K562 (cell line): Measurements from ENCODE around the gene TRANK1. TPM values are rescaled to one million over a fixed set of nuclear protein-coding genes. Genes with fewer than 3 reads are reported as not detected.

Experiments
- ATAC-seq: fragments of 200-7000 bp; cut with Tn5 transposase; 3 replicates; pipeline ENCODE4 v1.9.1; 2020; ENCODE audit warnings: moderate library complexity
- BruUV-seq: library from RNA; stranded (reverse); fragments of 400-500 nt; replicated peaks from 2 replicates; lab custom pipeline; 2021; lab: Mats Ljungman, UMichigan
- CTCF ChIA-PET: fragments of 300-600 bp; formaldehyde crosslinking; extraction: SDS; loops from one replicate; lab custom pipeline; 2021; ENCODE audit warnings: low intra/inter-chr PET ratio; lab: Yijun Ruan, JAX
- POLR2A ChIA-PET: fragments of 300-600, 350-650 bp; sonication (Branson Sonifier 250); formaldehyde crosslinking; extraction: SDS; loops from one replicate; lab custom pipeline; 2021; ENCODE audit warnings: antibody characterized with exemption, inconsistent platforms; lab: Yijun Ruan, JAX
- DNase-seq, 4 experiments: peaks; one replicate each; pipeline versions ENCODE4 v3.0.0 to v3.0.0-alpha.2; 2011 to 2018; ENCODE audit warnings: low spot score in 3 of 4, mixed read lengths in 3 of 4; ENCODE audit errors: extremely low read depth in 1 of 4
- FAIRE-seq: peaks from 2 replicates; lab custom pipeline; 2011; peaks lifted over from hg19 to GRCh38; lab: Jason Lieb, UNC
- H2AFZ ChIP-seq: 2 replicates; pipeline ENCODE4 v1.6.0; 2011; ENCODE audit warnings: low read depth, low read length, control low read depth, inconsistent platforms
- H3K27ac ChIP-seq: fragments of 200-600 bp; 3 replicates; pipeline ENCODE4 v1.8.0; 2011; ENCODE audit warnings: low read depth, mild to moderate bottlenecking, control low read depth, inconsistent platforms, low read length, moderate library complexity, mixed read lengths; ENCODE audit errors: extremely low read depth
- H3K27me3 ChIP-seq, 2 experiments: fragments of 300-600 bp in 1 of 2; 2 replicates in 1 of 2; 3 replicates in 1 of 2; pipeline versions ENCODE4 v1.6.0 to v1.8.0; 2011; ENCODE audit warnings: inconsistent platforms in 2 of 2, low read length in 2 of 2, mild to moderate bottlenecking in 1 of 2, mixed read lengths in 1 of 2, moderate library complexity in 1 of 2; ENCODE audit not compliant: control insufficient read depth in 2 of 2, insufficient read depth in 2 of 2
- H3K36me3 ChIP-seq: fragments of 300-600 bp; 3 replicates; pipeline ENCODE4 v1.8.0; 2011; ENCODE audit warnings: mild to moderate bottlenecking, low read length, inconsistent platforms; ENCODE audit not compliant: control insufficient read depth, insufficient read depth
- H3K4me1 ChIP-seq, 2 experiments: fragments of 200-600 bp in 1 of 2; replicated peaks in 1 of 2; 2 replicates in 1 of 2; 3 replicates in 1 of 2; pipeline versions ENCODE4 v1.5.1 to v1.8.0; 2011; ENCODE audit warnings: inconsistent platforms in 2 of 2, low read length in 2 of 2, mild to moderate bottlenecking in 1 of 2, mixed read lengths in 1 of 2, moderate library complexity in 1 of 2; ENCODE audit not compliant: control insufficient read depth in 2 of 2, insufficient read depth in 2 of 2
- H3K4me2 ChIP-seq: 2 replicates; pipeline ENCODE4 v1.6.1; 2011; ENCODE audit warnings: low read length, control low read depth, inconsistent platforms, mixed read lengths; ENCODE audit not compliant: insufficient read depth
- H3K4me3 ChIP-seq: fragments of 200-600 bp; sonication (generic), shearing (Covaris generic); 2 replicates; pipeline ENCODE4 v1.5.1; 2016; ENCODE audit warnings: control low read depth, inconsistent platforms
- H3K79me2 ChIP-seq: fragments of 200-600 bp; 3 replicates; pipeline ENCODE4 v1.8.0; 2011; ENCODE audit warnings: low read length, inconsistent platforms; ENCODE audit not compliant: control insufficient read depth, insufficient read depth
- H3K9ac ChIP-seq, 2 experiments: 2 replicates each; pipeline versions ENCODE4 v1.6.0 to v1.6.1; 2011; ENCODE audit warnings: low read depth in 2 of 2, low read length in 2 of 2, control low read depth in 1 of 2, inconsistent platforms in 1 of 2, mild to moderate bottlenecking in 1 of 2, mixed read lengths in 1 of 2; ENCODE audit not compliant: insufficient read depth in 1 of 2
- H3K9me1 ChIP-seq: one replicate; pipeline ENCODE4 v1.6.0; 2011; ENCODE audit warnings: inconsistent platforms, mild to moderate bottlenecking, low read length, moderate library complexity; ENCODE audit not compliant: control insufficient read depth, insufficient read depth
- H3K9me3 ChIP-seq: replicated peaks from 2 replicates; pipeline ENCODE4 v1.5.1; 2011; ENCODE audit warnings: low read depth, low read length, inconsistent platforms; ENCODE audit not compliant: control insufficient read depth, insufficient read depth
- H4K20me1 ChIP-seq: replicated peaks from 2 replicates; pipeline ENCODE4 v1.6.1; 2011; ENCODE audit warnings: low read length, inconsistent platforms, mixed read lengths; ENCODE audit not compliant: control insufficient read depth, insufficient read depth
- CHCHD3 ChIP-seq: fragments of 250-450 bp; sonication (Bioruptor Pico); IDR thresholded peaks from 2 replicates; pipeline ENCODE4 v2.1.2; 2022; ENCODE audit warnings: mild to moderate bottlenecking
- EP300 ChIP-seq: IDR thresholded peaks from 2 replicates; pipeline ENCODE4 v1.6.1; 2012; ENCODE audit warnings: low read length, improper control_type of control experiment
- HDAC3 ChIP-seq: fragments of 450-650 bp; IDR thresholded peaks from 2 replicates; pipeline ENCODE4 v1.6.1; 2018; ENCODE audit warnings: borderline replicate concordance, mild to moderate bottlenecking, moderate library complexity; ENCODE audit not compliant: partially characterized antibody
- HEY1 ChIP-seq: fragments of 250-450 bp; sonication (Bioruptor Pico); IDR thresholded peaks from 2 replicates; pipeline ENCODE4 v1.5.0; 2020; ENCODE audit warnings: mild to moderate bottlenecking, moderate library complexity, borderline replicate concordance
- MAFF ChIP-seq: IDR thresholded peaks from 2 replicates; pipeline ENCODE4 v1.6.1; 2012; ENCODE audit warnings: low read length, improper control_type of control experiment
- MTA2 ChIP-seq: fragments of 450-650 bp; IDR thresholded peaks from 2 replicates; pipeline ENCODE4 v1.6.1; 2016; ENCODE audit warnings: low read depth
- NCOA6 ChIP-seq: fragments of 450-650 bp; IDR thresholded peaks from 2 replicates; pipeline ENCODE4 v1.6.1; 2017; ENCODE audit warnings: mild to moderate bottlenecking
- SRSF3 ChIP-seq: fragments of 200-400 bp; formaldehyde crosslinking; IDR thresholded peaks from 2 replicates; pipeline ENCODE4 v1.6.1; 2016; ENCODE audit warnings: mild to moderate bottlenecking, low read length, moderate library complexity; ENCODE audit not compliant: insufficient read depth
- TAF7 ChIP-seq: fragments of 450-650 bp; IDR thresholded peaks from 2 replicates; pipeline ENCODE4 v1.6.1; 2016; ENCODE audit warnings: missing genetic modification characterization, missing compliant biosample characterization
- THRA ChIP-seq: fragments of 450-650 bp; IDR thresholded peaks from 2 replicates; pipeline ENCODE4 v1.6.1; 2017; ENCODE audit warnings: mild to moderate bottlenecking, moderate library complexity
- ZBED1 ChIP-seq: IDR thresholded peaks from 2 replicates; pipeline ENCODE4 v1.6.1; 2014
- ZNF280B ChIP-seq: fragments of 250-450 bp; sonication (Bioruptor Pico); IDR thresholded peaks from 2 replicates; pipeline ENCODE4 v1.5.1; 2021; ENCODE audit warnings: mild to moderate bottlenecking
- ZNF76 ChIP-seq: fragments of 250-450 bp; sonication (Bioruptor Pico); IDR thresholded peaks from 2 replicates; pipeline ENCODE4 v1.4.0; 2020; ENCODE audit warnings: mild to moderate bottlenecking, moderate library complexity, borderline replicate concordance
- WGBS: fragments of 100-300 bp; shearing (Covaris generic); methylation state at CpG from one replicate; pipeline ENCODE4 v1.1.6; 2016; ENCODE audit warnings: low coverage, mixed read lengths; ENCODE audit not compliant: insufficient coverage; ENCODE audit errors: missing lambda C conversion rate; 5-methylcytosine and 5-hydroxymethylcytosine counted together
- in situ Hi-C: fragments of 300-500 bp; cut with MboI; formaldehyde crosslinking; loops from 4 replicates; pipeline ENCODE4 v1.15.0; 2018; ENCODE audit warnings: inconsistent platforms, mixed read lengths
- intact Hi-C: fragments of 100-400 bp; cut with micrococcal nuclease; formaldehyde crosslinking; loops from 2 replicates; pipeline ENCODE4 v1.14.2; 2022
- polyA plus RNA-seq, 8 experiments: library from polyadenylated mRNA; depleted of rRNA in 4 of 8; stranded (reverse) in 5 of 8; unstranded in 3 of 8; fragments of >200 nt; fragmentation: Nextera tagmentation in 2 of 8; fragmentation: Illumina TruSeq in 1 of 8; extraction: Ambion mirVana in 2 of 8; extraction: Trizol in 1 of 8; gene quantifications; 2 replicates each; pipeline versions ENCODE4 v1.2.1 to v1.2.3, GENCODE V29; 2011 to 2014; ENCODE audit warnings: inconsistent platforms in 1 of 8, missing spikeins in 1 of 8
- total RNA-seq, 7 experiments: library from RNA; depleted of rRNA in 6 of 7; stranded (reverse); fragments of >200 nt in 6 of 7; fragmentation: Illumina TruSeq in 2 of 7; extraction: Trizol in 2 of 7; gene quantifications; 2 replicates each; pipeline versions ENCODE4 v1.2.1 to v1.2.3, GENCODE V29; 2011 to 2021; ENCODE audit warnings: low replicate concordance in 1 of 7

The TRANK1 gene
- total and polyA plus RNA-seq, 9 of the 15 experiments (the other 6 are each of a cell fraction or from before 2014, with no cell fraction given) = 0.41 to 5.3 (median 2.1) TPM

- no peak overlapping the region for H2AFZ ChIP-seq
- no peaks in the 10 kb centered on the region for H3K9me3 ChIP-seq
- FAIRE-seq (no peak), ATAC-seq (no peak), DNase-seq (no peak)
- 38% methylated on average over 9 of the region's 9 CpGs for WGBS
- CTCF ChIA-PET = no interaction called here
- no peak overlapping the region for H3K9ac ChIP-seq
- H3K27me3 ChIP-seq = no peaks in the 10 kb centered on the region
- no peak for TF ChIP-seq ZBED1
- TF ChIP-seq MAFF = no peak
- no peak for TF ChIP-seq CHCHD3 (CRISPR knock-in tag)
- no peak for TF ChIP-seq ZNF280B (CRISPR knock-in tag)
- no peak for TF ChIP-seq TAF7
- no peak for TF ChIP-seq THRA
- no peak for TF ChIP-seq ZNF76 (CRISPR knock-in tag)
- no peak for TF ChIP-seq HEY1
- TF ChIP-seq SRSF3 = no peak
- TF ChIP-seq NCOA6 = no peak
- TF ChIP-seq EP300 = no peak
- TF ChIP-seq HDAC3 = no peak
- TF ChIP-seq MTA2 = no peak
- no peaks in the 10 kb centered on the region for H3K79me2 ChIP-seq
- no peaks in the 10 kb centered on the region for H3K9me1 ChIP-seq
- no peak overlapping the region for H3K27ac ChIP-seq
- H3K4me2 ChIP-seq = no peak overlapping the region
- H3K4me1 ChIP-seq = peaks cover 3 to 4% of the 10 kb centered on the region in 2 experiments; a peak in 2 of 5 replicates
- no peak overlapping the region for H3K4me3 ChIP-seq
- POLR2A ChIA-PET = no interaction called here
- intact Hi-C loops (no loop called here), in situ Hi-C loops (no loop called here)
- no peaks in the 10 kb centered on the region for H4K20me1 ChIP-seq
- BruUV-seq = no TSS peak
- H3K36me3 ChIP-seq = no peaks in the 10 kb centered on the region
Measured at GRCh38 chr3:36877930-36878685, 66.7 kb downstream of the TRANK1 start.
